ENCODE data around the gene MTM1.

The MTM1 gene

DNA sequence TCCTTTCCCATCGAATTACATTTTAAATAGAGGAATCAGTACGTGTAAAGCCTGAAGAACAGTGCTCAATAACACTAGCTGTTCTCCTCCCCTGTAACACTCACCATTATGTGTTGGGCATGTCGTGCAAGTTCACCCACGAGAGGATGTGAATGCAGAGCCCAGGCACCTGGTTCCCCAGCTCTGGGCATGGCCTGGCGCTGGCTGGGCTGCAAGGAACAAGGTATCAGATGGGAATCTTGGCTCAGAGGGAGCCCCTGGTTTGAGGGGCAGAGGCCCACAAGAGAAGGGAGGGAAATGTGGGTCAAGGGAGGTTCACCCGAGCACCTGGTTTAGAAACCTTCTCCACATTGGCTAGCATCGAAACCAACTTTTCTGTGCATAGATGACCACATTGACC, 41.7 kb upstream of the MTM1 start:
- CTCF ChIA-PET = no interaction called here
- no peaks in the 10 kb centered on the region for H3K9me3 ChIP-seq (ENCODE audit: control insufficient read depth, insufficient read depth, low read depth, low read length)
- TF ChIP-seq, protein P1, sequence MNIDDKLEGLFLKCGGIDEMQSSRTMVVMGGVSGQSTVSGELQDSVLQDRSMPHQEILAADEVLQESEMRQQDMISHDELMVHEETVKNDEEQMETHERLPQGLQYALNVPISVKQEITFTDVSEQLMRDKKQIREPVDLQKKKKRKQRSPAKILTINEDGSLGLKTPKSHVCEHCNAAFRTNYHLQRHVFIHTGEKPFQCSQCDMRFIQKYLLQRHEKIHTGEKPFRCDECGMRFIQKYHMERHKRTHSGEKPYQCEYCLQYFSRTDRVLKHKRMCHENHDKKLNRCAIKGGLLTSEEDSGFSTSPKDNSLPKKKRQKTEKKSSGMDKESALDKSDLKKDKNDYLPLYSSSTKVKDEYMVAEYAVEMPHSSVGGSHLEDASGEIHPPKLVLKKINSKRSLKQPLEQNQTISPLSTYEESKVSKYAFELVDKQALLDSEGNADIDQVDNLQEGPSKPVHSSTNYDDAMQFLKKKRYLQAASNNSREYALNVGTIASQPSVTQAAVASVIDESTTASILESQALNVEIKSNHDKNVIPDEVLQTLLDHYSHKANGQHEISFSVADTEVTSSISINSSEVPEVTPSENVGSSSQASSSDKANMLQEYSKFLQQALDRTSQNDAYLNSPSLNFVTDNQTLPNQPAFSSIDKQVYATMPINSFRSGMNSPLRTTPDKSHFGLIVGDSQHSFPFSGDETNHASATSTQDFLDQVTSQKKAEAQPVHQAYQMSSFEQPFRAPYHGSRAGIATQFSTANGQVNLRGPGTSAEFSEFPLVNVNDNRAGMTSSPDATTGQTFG (tag by site-specific recombination; IDR thresholded peaks at IDR 0.05; ENCODE audit: borderline replicate concordance) = no peak
- no peak for TF ChIP-seq FEZF1 (tag by site-specific recombination; IDR thresholded peaks at IDR 0.05)
- TF ChIP-seq, protein P2, sequence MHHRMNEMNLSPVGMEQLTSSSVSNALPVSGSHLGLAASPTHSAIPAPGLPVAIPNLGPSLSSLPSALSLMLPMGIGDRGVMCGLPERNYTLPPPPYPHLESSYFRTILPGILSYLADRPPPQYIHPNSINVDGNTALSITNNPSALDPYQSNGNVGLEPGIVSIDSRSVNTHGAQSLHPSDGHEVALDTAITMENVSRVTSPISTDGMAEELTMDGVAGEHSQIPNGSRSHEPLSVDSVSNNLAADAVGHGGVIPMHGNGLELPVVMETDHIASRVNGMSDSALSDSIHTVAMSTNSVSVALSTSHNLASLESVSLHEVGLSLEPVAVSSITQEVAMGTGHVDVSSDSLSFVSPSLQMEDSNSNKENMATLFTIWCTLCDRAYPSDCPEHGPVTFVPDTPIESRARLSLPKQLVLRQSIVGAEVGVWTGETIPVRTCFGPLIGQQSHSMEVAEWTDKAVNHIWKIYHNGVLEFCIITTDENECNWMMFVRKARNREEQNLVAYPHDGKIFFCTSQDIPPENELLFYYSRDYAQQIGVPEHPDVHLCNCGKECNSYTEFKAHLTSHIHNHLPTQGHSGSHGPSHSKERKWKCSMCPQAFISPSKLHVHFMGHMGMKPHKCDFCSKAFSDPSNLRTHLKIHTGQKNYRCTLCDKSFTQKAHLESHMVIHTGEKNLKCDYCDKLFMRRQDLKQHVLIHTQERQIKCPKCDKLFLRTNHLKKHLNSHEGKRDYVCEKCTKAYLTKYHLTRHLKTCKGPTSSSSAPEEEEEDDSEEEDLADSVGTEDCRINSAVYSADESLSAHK (tag by site-specific recombination; IDR thresholded peaks at IDR 0.05) = no peak
- TF ChIP-seq, protein P3, sequence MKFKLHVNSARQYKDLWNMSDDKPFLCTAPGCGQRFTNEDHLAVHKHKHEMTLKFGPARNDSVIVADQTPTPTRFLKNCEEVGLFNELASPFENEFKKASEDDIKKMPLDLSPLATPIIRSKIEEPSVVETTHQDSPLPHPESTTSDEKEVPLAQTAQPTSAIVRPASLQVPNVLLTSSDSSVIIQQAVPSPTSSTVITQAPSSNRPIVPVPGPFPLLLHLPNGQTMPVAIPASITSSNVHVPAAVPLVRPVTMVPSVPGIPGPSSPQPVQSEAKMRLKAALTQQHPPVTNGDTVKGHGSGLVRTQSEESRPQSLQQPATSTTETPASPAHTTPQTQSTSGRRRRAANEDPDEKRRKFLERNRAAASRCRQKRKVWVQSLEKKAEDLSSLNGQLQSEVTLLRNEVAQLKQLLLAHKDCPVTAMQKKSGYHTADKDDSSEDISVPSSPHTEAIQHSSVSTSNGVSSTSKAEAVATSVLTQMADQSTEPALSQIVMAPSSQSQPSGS (tag by site-specific recombination; IDR thresholded peaks at IDR 0.05; ENCODE audit: low read depth) = no peak
- no peak for TF ChIP-seq REPIN1 (tag by site-specific recombination; IDR thresholded peaks at IDR 0.05; ENCODE audit: low read depth)
- no peak overlapping the region for H3K4me3 ChIP-seq (ENCODE audit: low read depth, low read length)
- no peaks in the 10 kb centered on the region for H3K36me3 ChIP-seq (ENCODE audit: control insufficient read depth in 2 of 2, insufficient read depth in 1 of 2, low read length in 2 of 2)
- no peak overlapping the region for H3K27ac ChIP-seq (ENCODE audit: extremely low read depth, low read depth, low read length)
- POLR2A ChIA-PET = no interaction called here
- no peaks in the 10 kb centered on the region for H3K4me1 ChIP-seq (ENCODE audit: control insufficient read depth, insufficient read depth, low read length)

DNA sequence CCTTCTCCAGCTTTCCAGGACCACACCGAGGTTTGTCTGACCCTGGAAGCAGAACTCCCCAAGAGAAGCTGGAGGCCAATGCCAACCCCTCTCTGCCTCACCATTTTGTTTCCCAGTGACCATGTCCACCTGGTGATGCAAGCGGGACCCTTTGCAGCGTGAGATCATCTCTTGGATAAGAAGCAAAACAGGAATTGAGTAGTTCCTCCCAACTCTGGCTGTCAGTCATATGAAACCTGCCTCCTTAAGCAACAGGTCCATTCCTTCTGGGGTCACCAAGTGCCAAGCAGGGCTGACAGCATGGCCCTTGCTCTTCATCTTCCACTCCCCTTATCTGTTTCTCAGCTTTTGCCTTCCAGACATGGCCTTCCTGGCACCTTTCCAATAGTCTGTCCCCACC, 41.3 kb upstream of the MTM1 start:
- CTCF ChIA-PET = no interaction called here
- Histone ChIP-seq H3K27ac (ENCODE audit: extremely low read depth, low read depth, low read length) (no peak overlapping the region), H3K9me3 (ENCODE audit: control insufficient read depth, insufficient read depth, low read depth, low read length) (no peaks in the 10 kb centered on the region), H3K36me3 (ENCODE audit: control insufficient read depth in 2 of 2, insufficient read depth in 1 of 2, low read length in 2 of 2) (no peaks in the 10 kb centered on the region), H3K4me3 (ENCODE audit: low read depth, low read length) (no peak overlapping the region), H3K4me1 (ENCODE audit: control insufficient read depth, insufficient read depth, low read length) (no peaks in the 10 kb centered on the region)
- POLR2A ChIA-PET = no interaction called here
- TF ChIP-seq OSR2 (tag by site-specific recombination; IDR thresholded peaks at IDR 0.05) = no peak
- TF ChIP-seq, protein P4, sequence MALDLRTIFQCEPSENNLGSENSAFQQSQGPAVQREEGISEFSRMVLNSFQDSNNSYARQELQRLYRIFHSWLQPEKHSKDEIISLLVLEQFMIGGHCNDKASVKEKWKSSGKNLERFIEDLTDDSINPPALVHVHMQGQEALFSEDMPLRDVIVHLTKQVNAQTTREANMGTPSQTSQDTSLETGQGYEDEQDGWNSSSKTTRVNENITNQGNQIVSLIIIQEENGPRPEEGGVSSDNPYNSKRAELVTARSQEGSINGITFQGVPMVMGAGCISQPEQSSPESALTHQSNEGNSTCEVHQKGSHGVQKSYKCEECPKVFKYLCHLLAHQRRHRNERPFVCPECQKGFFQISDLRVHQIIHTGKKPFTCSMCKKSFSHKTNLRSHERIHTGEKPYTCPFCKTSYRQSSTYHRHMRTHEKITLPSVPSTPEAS (tag by site-specific recombination; IDR thresholded peaks at IDR 0.05) = no peak
- TF ChIP-seq, protein P5, sequence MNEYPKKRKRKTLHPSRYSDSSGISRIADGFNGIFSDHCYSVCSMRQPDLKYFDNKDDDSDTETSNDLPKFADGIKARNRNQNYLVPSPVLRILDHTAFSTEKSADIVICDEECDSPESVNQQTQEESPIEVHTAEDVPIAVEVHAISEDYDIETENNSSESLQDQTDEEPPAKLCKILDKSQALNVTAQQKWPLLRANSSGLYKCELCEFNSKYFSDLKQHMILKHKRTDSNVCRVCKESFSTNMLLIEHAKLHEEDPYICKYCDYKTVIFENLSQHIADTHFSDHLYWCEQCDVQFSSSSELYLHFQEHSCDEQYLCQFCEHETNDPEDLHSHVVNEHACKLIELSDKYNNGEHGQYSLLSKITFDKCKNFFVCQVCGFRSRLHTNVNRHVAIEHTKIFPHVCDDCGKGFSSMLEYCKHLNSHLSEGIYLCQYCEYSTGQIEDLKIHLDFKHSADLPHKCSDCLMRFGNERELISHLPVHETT (tag by site-specific recombination; IDR thresholded peaks at IDR 0.05) = no peak
- no peak for TF ChIP-seq ZNF791 (tag by site-specific recombination; IDR thresholded peaks at IDR 0.05)
- peak; percentile 82 for TF ChIP-seq SCRT2 (tag by site-specific recombination; IDR thresholded peaks at IDR 0.05)
- TF ChIP-seq, protein P6, sequence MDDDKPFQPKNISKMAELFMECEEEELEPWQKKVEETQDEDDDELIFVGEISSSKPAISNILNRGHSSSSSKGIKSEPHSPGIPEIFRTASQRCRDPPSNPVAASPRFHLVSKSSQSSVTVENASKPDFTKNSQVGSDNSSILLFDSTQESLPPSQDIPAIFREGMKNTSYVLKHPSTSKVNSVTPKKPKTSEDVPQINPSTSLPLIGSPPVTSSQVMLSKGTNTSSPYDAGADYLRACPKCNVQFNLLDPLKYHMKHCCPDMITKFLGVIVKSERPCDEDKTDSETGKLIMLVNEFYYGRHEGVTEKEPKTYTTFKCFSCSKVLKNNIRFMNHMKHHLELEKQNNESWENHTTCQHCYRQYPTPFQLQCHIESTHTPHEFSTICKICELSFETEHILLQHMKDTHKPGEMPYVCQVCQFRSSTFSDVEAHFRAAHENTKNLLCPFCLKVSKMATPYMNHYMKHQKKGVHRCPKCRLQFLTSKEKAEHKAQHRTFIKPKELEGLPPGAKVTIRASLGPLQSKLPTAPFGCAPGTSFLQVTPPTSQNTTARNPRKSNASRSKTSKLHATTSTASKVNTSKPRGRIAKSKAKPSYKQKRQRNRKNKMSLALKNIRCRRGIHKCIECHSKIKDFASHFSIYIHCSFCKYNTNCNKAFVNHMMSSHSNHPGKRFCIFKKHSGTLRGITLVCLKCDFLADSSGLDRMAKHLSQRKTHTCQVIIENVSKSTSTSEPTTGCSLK (tag by site-specific recombination; IDR thresholded peaks at IDR 0.05) = no peak
- no peak for TF ChIP-seq REPIN1 (tag by site-specific recombination; IDR thresholded peaks at IDR 0.05; ENCODE audit: low read depth)
